Smooth muscle cell (in vitro differentiated cells): ENCODE measurements around the gene SUPT4H1. TPM values are rescaled to one million over a fixed set of nuclear protein-coding genes. Genes with fewer than 3 reads are reported as not detected.

Experiments
- DNase-seq: peaks from one replicate; lab custom pipeline; 2025; ENCODE audit not compliant: unreplicated experiment; lab: John Stamatoyannopoulos, UW
- H2AFZ ChIP-seq: fragments of 200-600 bp; sonication (generic); 2 replicates; pipeline ENCODE4 v1.6.0; 2016; ENCODE audit warnings: antibody characterized with exemption, low read depth, mild to moderate bottlenecking
- H3F3A ChIP-seq: fragments of 200-600 bp; sonication (generic); 2 replicates; pipeline ENCODE4 v1.6.0; 2017; ENCODE audit warnings: antibody characterized with exemption, low read depth
- H3K27ac ChIP-seq: fragments of 200-600 bp; sonication (generic); 2 replicates; pipeline ENCODE4 v1.5.1; 2016; ENCODE audit warnings: low read depth, mild to moderate bottlenecking
- H3K27me3 ChIP-seq: fragments of 200-600 bp; sonication (generic); 2 replicates; pipeline ENCODE4 v1.6.1; 2016; ENCODE audit warnings: low read depth, mild to moderate bottlenecking
- H3K36me3 ChIP-seq: fragments of 200-600 bp; sonication (generic); 2 replicates; pipeline ENCODE4 v1.5.1; 2016; ENCODE audit warnings: low read depth
- H3K4me1 ChIP-seq: fragments of 200-600 bp; sonication (generic); 2 replicates; pipeline ENCODE4 v1.5.1; 2016; ENCODE audit warnings: low read depth
- H3K4me2 ChIP-seq: fragments of 200-600 bp; sonication (generic); 2 replicates; pipeline ENCODE4 v1.6.0; 2016; ENCODE audit warnings: mild to moderate bottlenecking
- H3K4me3 ChIP-seq: fragments of 200-600 bp; sonication (generic); 2 replicates; pipeline ENCODE4 v1.5.1; 2016; ENCODE audit warnings: mild to moderate bottlenecking
- H3K79me2 ChIP-seq: fragments of 200-600 bp; sonication (generic); 2 replicates; pipeline ENCODE4 v1.6.0; 2016; ENCODE audit warnings: low read depth, mild to moderate bottlenecking
- H3K9ac ChIP-seq: fragments of 200-600 bp; sonication (generic); 2 replicates; pipeline ENCODE4 v1.6.0; 2016; ENCODE audit warnings: low read depth
- H3K9me3 ChIP-seq: fragments of 200-600 bp; sonication (generic); replicated peaks from 2 replicates; pipeline ENCODE4 v1.5.1; 2016; ENCODE audit warnings: low read depth
- H4K20me1 ChIP-seq: fragments of 200-600 bp; sonication (generic); 2 replicates; pipeline ENCODE4 v1.6.0; 2016; ENCODE audit warnings: low read depth
- WGBS: methylation state at CpG from one replicate; pipeline ENCODE4 v1.1.7; 2016; ENCODE audit warnings: low lambda C conversion rate; 5-methylcytosine and 5-hydroxymethylcytosine counted together
- polyA plus RNA-seq: library from polyadenylated mRNA; unstranded; fragments of >200 nt; fragmentation: Nextera tagmentation; extraction: Ambion mirVana; gene quantifications from 2 replicates; pipeline ENCODE4 v1.2.1, GENCODE V29; 2016
- total RNA-seq: library from RNA; depleted of rRNA; stranded (reverse); fragments of >200 nt; gene quantifications from 2 replicates; pipeline ENCODE4 v1.2.3, GENCODE V29; 2014
- TF ChIP-seq, protein P1 (sequence below): fragments of 200-600 bp; sonication (generic); IDR thresholded peaks from 2 replicates; pipeline ENCODE4 v1.5.1; 2017; ENCODE audit warnings: borderline replicate concordance, mild to moderate bottlenecking, antibody characterized with exemption; ENCODE audit not compliant: insufficient read depth, poor library complexity, severe bottlenecking

Gene SUPT4H1
- total and polyA plus RNA-seq, 2 experiments from 2014 or later = 66.1 to 107 TPM

DNA sequence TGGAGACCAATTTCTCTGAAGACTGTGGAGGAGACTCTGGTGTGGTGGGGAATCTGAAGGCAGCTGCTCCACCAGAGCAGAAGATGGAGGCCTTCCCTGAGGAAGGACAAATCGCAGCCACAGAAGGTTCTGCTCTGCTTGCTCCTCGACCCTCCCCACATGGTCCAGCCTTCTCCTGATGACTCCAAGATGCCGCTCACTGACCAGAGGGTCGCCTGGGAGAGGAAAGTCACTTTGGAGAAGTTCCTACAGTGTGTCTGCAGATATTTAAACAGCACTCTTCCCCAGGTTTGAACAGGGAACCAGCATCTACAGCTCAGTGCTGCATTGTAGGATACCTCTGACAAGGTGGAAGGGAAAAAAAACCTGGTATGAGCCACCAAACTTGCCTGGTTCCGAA, 21.0 kb upstream of the SUPT4H1 start:
- Histone ChIP-seq H3F3A (no peaks in the 10 kb centered on the region), H4K20me1 (no peaks in the 10 kb centered on the region), H3K79me2 (no peaks in the 10 kb centered on the region), H3K27ac (no peak overlapping the region), H3K27me3 (no peaks in the 10 kb centered on the region), H3K9ac (no peak overlapping the region), H3K4me1 (no peaks in the 10 kb centered on the region), H3K36me3 (no peaks in the 10 kb centered on the region), H3K9me3 (no peaks in the 10 kb centered on the region), H2AFZ (no peak overlapping the region), H3K4me2 (no peak overlapping the region), H3K4me3 (no peak overlapping the region)
- WGBS = 99% methylated on average over 5 of the region's 5 CpGs
- DNase-seq = no peak
- TF ChIP-seq, protein P1, sequence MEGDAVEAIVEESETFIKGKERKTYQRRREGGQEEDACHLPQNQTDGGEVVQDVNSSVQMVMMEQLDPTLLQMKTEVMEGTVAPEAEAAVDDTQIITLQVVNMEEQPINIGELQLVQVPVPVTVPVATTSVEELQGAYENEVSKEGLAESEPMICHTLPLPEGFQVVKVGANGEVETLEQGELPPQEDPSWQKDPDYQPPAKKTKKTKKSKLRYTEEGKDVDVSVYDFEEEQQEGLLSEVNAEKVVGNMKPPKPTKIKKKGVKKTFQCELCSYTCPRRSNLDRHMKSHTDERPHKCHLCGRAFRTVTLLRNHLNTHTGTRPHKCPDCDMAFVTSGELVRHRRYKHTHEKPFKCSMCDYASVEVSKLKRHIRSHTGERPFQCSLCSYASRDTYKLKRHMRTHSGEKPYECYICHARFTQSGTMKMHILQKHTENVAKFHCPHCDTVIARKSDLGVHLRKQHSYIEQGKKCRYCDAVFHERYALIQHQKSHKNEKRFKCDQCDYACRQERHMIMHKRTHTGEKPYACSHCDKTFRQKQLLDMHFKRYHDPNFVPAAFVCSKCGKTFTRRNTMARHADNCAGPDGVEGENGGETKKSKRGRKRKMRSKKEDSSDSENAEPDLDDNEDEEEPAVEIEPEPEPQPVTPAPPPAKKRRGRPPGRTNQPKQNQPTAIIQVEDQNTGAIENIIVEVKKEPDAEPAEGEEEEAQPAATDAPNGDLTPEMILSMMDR = no peak

DNA sequence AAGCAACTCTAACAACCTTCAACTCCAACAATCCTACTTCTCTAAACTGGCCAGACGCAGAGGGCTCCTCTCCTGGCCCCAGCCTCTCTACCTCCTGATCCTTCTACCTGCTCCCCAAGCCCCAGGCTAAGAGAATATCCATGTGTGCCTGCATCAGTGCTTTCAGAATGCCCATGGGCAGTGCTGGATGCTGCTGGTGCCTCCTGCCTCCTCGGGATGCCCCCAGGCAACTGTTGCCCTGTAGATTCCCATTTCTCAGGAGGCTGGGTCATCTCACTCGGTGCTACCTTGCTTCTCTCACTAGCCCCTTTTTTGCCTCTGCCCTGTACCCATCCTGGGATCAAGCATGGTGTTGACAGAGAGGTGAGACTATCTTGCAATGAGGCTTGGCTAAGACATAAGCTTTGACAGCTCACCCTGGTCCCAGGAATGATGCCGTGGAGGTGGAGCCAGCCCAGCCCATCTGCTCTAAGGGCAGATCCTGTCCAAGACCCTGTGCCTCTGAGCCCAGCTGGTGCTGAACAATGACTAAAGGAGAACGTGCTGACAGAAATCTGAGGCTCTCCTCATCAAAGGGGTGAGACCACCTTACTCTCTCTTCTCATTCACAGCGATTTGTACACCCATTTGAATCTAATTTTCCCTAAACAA, 19.4 kb upstream of the SUPT4H1 start:
- TF ChIP-seq, protein P1 = no peak
- 88% methylated on average over 6 of the region's 6 CpGs for WGBS
- Histone ChIP-seq H3K4me3 (no peak overlapping the region), H3K4me2 (no peak overlapping the region), H2AFZ (no peak overlapping the region), H3K36me3 (no peaks in the 10 kb centered on the region), H3K9ac (no peak overlapping the region), H3K9me3 (no peaks in the 10 kb centered on the region), H3K27me3 (no peaks in the 10 kb centered on the region), H3F3A (peaks cover under 1% of the 10 kb centered on the region), H3K27ac (no peak overlapping the region), H3K79me2 (no peaks in the 10 kb centered on the region), H3K4me1 (no peaks in the 10 kb centered on the region), H4K20me1 (no peaks in the 10 kb centered on the region)
- no peak for DNase-seq

DNA sequence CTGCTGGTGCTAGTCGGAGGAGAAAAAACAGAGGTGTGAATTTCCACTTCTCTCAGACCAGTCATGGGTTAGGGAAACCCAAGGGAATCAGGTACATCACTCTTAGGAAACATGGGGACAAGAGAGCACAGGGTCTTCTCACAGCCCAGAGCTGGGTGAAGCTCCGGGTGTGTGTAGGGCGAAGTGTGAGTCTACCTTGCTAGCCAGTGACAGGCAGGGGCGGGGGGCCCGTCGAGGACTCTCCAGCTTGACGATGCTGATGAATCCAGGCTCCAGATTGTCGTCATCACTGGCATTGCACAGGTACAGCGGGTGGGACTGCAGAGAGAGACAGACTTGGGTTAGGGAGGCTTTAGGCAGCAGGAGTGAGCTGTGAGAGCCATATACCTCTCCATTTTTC, 18.7 kb upstream of the SUPT4H1 start:
- peaks cover 5% of the 10 kb centered on the region for H3F3A ChIP-seq
- 91% methylated on average over 9 of the region's 9 CpGs for WGBS

More for the DNA sequence above, 18.7 kb upstream of the SUPT4H1 start:
- no peak overlapping the region for H3K27ac ChIP-seq
- no peaks in the 10 kb centered on the region for H3K27me3 ChIP-seq
- DNase-seq = no peak
- H3K4me2 ChIP-seq = no peak overlapping the region
- H3K36me3 ChIP-seq = no peaks in the 10 kb centered on the region
- H3K9me3 ChIP-seq = no peaks in the 10 kb centered on the region
- H3K4me1 ChIP-seq = no peaks in the 10 kb centered on the region
- H3K79me2 ChIP-seq = no peaks in the 10 kb centered on the region
- no peaks in the 10 kb centered on the region for H4K20me1 ChIP-seq
- TF ChIP-seq, protein P1 = no peak
- no peak overlapping the region for H3K9ac ChIP-seq
- no peak overlapping the region for H3K4me3 ChIP-seq
- H2AFZ ChIP-seq = no peak overlapping the region
